GM08714 (cell line): Measurements from ENCODE around the gene FAM131C.

Experiments used
- H3K4me3 ChIP-seq: fragments of 200-500 bp; sonication (Bioruptor generic); 2 replicates; pipeline ENCODE4 v1.5.1; 2014; ENCODE audit warnings: mild to moderate bottlenecking, low read length, inconsistent platforms
- ZNF274 ChIP-seq: IDR thresholded peaks from 2 replicates; pipeline ENCODE4 v1.6.1; 2012; ENCODE audit warnings: mild to moderate bottlenecking, low read depth, low read length

Gene FAM131C, protein sequence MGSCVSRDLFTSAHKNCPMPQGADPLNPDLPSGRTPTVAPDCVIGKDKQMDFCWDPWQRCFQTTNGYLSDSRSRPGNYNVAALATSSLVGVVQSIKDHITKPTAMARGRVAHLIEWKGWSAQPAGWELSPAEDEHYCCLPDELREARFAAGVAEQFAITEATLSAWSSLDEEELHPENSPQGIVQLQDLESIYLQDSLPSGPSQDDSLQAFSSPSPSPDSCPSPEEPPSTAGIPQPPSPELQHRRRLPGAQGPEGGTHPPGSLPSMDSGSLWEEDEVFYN

DNA sequence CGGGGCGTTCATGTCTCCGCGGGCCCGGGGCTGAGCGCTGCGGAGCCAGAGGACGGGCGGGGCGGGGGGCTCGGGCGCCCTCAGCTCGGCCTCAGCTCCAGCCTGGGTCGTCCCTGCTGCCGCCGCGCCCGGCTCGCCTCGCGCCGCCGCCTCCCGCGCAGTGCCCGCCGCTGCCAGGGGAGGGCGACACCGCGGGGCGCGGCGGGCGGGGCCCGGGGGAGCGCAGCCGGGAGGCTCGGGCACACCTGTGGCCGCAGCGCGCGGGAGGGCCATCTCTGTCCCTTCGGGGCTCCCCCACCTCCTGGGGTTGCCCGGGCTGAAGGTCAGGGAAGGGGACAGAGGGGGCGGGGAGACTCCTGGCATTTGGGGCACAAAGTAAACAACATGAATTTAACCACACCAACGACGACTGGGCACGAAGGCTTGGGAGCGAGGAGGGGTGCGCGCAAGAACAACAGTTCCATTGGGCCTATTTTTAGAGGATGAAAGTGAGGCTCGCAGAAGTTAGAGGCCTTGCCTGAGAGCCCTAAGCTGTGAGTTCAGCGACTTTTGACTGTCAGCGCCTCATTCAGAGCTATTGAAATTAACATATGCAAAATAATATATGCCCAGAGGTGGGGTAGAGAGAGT is at the start of gene FAM131C:
Gene FAM131C (minus strand): TSS at position 162 of the 630 bp plus-strand sequence. CDS start 209 bp downstream, outside the sequence.
- no peak within 1 kb of the TSS for H3K4me3 ChIP-seq
- no peak for TF ChIP-seq ZNF274

DNA sequence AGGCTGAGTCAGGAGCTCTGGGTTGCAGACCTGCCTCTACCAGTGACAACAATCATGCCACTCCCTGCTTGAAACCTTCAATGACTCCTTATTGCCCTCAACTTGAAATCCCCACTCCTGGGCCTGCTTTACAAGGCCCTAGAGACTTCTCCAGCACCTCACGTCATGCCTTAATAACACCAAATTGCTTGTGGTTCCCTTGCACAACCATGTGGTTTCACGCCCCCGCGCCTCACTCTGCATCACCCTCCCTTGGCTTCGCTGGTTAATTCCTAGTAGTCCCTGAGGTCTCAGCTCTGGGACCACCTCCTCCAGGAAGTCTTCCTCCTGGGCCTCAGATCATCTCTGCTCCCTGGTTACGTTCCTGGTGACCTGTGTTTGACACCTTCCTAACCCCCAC is 49.5 kb upstream of the FAM131C start:
- TF ChIP-seq ZNF274 = no peak
- H3K4me3 ChIP-seq = no peak overlapping the region

DNA sequence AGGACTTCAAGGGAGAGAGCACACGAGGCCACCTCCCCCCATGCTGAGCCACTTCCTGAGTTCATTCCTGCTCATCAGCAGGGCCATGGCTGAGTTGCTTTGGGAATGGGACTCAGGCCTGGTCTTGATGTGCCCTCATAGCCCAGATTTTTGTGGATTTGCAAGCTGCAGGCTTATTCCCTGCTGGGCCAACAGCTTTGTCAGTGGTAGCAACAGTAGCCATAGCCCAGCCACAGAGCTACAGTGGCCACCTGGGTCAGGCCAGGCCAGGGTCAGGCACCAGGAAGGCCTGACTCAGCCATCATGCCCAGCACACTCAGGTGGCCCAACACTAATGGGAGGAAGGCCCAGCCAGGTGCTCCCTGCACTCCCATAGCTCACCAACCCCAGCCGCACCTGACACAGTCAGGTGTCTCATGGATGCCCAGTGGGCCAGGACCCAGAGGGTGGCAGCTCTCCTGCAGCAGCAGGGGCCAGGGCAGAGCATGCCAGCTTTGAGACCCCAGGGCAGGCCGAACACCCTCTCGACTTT is 49.0 kb upstream of the FAM131C start:
- TF ChIP-seq ZNF274 = no peak

DNA sequence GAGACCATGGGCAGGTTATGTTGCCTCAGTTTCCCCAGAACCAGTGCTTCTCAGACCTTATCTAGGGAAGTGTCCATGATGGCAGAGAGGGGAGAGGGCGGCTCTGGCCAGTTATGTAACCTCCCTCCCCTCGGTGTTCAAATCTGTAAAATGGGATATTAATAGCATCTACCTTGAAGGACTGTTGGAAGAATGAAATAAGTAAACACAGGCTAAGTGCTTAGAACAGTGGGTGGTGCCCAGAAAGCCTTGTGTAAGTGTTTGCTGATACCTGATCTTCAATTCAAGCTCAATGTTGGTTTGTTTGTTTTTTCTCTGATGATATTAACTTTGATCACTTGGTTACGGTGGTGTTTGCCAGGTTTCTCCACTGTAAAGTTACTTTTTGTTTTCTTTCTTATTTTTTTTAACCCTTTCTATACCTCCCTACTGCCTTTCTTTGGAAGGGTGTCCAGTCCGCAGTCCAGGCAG is 47.5 kb upstream of the FAM131C start:
- TF ChIP-seq ZNF274 = no peak
- H3K4me3 ChIP-seq = no peak overlapping the region

More for the DNA sequence above, 49.0 kb upstream of the FAM131C start:
- no peak overlapping the region for H3K4me3 ChIP-seq

DNA sequence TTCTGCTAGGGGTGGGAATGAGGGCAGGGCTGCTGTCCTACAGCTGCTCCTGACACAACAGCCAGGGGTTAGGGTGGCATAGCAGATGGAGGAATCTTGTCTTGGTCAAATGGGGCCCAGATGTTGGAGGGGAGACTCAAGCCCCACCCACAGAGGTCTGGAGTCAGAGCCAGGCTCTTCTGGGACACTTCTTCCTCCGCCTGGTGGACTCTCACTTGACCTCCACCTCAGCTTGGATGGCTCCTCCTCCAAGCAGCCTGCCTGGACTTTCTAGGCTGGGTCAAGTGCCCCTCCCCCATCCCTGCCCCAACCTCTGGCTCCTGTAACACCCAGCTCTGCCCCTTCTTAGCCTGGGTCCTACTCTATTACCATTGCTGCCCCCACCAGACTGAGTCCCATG is 47.0 kb upstream of the FAM131C start:
- TF ChIP-seq ZNF274 = no peak
- H3K4me3 ChIP-seq = no peak overlapping the region

DNA sequence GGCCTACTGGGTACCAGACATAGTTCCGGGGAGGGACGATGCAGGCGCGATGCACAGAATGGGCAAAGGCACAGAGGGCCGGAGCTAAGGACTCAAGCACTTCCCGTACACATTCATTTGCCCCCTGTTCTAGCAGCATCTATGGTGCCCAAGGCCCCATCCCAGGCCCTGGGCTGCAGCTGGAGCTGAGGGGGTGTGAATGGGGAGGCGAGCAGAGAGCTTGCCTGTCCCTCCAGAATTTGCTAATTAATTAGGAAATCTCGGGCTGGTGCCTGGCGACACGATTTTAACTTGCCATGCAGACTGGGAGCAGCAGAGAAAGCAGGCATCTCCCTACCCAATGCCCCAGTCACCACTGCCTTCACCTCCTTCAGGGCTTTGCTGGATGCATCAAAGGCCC is 46.5 kb upstream of the FAM131C start:
- TF ChIP-seq ZNF274 = no peak
- no peak overlapping the region for H3K4me3 ChIP-seq

DNA sequence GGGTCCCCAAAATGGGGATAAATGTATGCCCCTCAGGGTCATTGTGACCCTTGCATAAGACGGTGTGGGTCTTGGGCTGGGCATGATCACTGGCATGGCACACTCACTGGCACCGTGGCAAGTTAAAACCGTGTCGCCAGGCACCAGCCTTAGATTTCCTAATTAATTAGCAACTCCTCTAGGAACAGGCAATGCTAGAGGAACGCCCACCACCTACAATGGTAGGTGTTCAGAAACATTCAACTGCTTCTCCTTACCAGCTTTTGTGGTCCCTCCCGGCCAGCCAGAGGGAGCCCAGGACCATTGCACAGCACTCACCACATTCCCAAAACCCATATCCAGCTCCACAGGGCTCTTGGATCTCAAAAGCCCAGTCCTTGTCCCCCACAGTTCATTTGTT is 46.1 kb upstream of the FAM131C start:
- TF ChIP-seq ZNF274 = no peak
- H3K4me3 ChIP-seq = no peak overlapping the region

DNA sequence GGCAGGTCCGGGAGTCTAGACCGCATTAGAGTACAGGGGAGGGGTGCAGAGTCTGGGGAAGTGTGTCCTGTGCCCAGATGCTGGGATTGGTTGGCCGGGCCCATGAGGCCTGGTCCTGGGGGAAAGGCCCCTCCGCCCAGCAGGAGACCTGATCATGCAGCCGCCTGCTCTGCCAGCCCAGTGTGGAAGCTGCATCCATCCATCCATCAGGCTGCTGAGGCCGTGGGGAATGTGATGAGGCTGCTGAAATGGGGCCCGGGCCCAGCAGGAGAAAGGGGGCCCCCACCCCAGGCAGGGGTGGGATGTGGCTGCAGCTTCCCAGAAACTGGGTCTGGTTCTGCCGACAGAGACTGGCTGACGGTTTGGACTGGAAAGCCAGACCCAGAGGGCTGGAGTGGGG is 45.3 kb upstream of the FAM131C start:
- no peak overlapping the region for H3K4me3 ChIP-seq
- no peak for TF ChIP-seq ZNF274

DNA sequence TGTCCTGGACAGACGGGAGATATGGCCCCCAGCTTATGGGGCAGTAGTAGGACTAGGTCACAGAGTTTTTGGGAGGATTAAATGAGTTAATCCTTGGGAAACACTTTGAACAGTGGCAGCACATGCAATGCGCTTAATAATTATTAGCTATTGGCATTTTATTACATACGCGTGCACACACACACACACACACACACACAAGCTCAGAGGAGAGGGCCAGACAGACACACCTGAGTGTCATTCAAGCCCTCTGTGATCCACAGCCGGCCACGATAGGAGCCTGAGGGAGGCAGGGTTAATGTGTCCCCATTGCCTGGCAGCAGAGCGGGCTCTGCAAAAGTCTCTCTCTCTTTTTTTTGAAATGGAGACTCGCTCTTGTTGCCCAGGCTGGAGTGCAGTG is 44.5 kb upstream of the FAM131C start:
- TF ChIP-seq ZNF274 = no peak
- no peak overlapping the region for H3K4me3 ChIP-seq

DNA sequence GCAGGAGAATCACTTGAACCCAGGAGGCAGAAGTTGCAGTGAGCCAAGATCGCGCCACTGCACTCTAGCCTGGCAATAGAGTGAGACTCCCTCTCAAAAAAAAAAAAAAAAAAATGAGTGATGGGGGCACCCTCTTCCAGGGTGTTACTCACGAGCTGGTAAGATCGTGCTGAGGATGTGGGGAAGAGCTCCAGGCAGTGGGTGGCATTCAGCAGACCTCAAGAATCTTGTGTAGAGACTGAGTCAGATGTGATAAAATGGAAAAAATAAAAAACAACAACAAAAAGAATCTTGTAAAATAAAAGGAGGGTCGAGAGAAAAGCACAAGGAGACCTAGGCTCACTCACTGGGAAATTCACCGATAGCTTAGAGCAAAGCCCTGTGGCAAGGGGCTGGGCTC is 43.9 kb upstream of the FAM131C start:
- no peak overlapping the region for H3K4me3 ChIP-seq
- TF ChIP-seq ZNF274 = no peak

DNA sequence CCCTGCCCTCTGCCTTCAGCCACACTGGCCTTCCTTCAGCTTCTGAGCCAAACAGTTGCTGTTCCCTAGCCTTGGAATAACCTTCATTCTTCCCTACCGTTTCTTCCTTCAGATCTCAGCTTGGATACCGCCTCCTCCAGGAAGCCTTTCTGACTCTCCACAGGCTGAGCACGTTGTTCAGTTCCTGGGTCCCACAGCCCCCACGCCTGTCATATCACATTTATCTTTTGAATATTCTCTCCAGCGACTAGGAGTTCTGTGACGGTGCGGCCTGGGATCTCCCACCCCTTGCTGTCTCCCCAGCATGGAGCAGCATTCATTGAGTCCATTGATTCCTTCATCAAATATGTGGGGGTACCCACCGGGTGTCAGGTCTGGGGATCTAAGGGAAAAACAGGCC is 43.2 kb upstream of the FAM131C start:
- no peak for TF ChIP-seq ZNF274
- H3K4me3 ChIP-seq = no peak overlapping the region

DNA sequence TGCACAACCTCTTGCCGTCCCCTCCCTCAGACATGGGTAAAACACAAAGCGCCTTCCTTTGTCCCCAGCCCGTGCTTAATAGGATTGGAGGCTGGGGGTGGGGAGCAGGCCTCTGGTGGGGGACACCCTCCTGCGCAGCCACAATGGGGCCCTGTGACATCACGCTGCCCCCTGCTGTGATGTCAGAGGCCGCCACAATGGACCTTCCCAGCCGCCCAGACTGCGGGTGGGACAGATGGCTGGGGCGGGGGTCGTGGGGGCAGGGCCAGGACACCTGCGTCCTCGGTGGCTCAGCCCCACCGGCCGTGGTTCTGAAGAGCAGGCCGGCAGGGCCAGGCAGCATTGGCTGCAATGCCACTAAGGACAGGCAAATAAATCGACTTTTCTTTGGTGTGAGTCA is 42.6 kb upstream of the FAM131C start:
- no peak overlapping the region for H3K4me3 ChIP-seq
- no peak for TF ChIP-seq ZNF274

DNA sequence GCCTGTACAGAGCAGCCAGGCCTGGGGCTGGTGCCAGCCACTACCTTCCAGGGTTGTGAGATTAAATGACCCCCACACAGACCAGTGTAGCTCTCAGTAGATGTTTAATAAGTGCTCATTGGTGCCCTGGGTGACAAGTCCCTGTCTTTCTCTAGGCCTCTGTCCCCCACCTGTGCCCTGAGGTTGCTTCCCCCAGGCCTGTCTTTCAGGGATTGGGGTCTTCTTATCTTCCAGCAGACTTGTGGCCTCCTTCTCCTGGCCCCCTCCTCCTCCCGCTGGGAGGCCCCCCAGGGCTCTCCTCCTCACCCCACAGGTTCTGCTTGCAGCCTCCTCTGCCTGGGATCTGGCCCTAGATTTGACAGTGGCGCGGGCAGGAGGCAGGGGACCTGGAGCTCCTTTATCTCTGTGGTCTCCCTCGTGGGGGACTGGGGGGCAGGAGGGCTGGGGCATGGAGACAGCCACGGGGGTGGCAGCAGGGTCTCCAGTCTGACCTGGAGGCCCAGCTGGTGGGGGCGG is 42.1 kb upstream of the FAM131C start:
- TF ChIP-seq ZNF274 = no peak
- H3K4me3 ChIP-seq = no peak overlapping the region

DNA sequence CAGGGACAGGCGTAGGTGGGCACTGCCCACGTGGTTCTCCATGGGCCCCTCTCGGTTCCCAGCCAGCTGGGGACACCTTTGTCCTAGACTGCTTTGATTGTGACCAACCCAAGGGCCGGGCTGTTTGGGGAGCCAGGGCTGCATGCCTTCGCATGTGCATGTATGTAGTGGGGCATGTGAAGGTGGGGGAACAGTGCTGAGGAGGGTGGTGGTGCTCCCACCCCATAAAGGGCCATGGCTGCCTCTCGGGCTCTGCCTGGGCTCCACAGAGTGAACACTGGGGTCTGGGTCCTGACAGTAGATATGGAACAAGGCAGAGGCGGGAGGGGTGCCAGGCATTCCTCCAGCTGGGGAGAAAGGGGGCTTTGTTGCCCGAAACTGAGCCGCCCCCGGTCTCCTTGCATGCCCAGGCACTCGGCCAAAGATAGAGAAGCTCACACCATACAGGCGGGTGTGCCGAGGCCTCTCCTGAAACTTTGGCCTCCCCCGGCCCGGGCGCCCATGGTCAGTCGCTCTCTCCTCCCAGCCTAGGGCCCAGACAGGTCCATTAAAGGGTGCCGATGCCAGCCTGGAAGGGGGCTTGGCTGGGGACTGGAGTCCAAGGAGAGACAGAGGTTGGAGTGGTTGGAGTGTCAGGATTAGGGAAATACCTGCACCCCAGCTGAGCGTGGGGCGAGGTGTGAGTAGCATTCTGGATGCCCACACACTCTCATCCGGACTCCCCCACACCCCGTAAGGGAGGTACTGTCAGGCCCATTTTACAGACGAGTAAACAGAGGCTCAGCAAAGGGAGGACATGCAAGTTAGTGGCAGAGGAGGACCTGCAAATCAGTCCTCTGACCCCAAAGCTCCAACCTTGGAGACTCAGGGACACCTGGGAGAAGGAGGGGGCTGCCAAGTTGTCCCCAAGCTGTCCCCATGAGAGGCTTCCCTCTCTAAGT is 41.3 kb upstream of the FAM131C start:
- no peak overlapping the region for H3K4me3 ChIP-seq

More for the DNA sequence above, 41.3 kb upstream of the FAM131C start:
- TF ChIP-seq ZNF274 = no peak
